Lung (tissue), 12 donors: Measurements from ENCODE around the gene POR. TPM values are rescaled to one million over a fixed set of nuclear protein-coding genes. Genes with fewer than 3 reads are reported as not detected.

Experiments used
- ATAC-seq: fragments of 200-7000 bp; cut with Tn5 transposase; one replicate; pipeline ENCODE4 v1.9.1; 2020; ENCODE audit warnings: moderate number of reproducible peaks; ENCODE audit not compliant: insufficient read depth, low FRiP score
- DNase-seq, 3 donors: peaks; one replicate each; pipeline ENCODE4 v3.0.0-alpha.2; 2013 to 2017
- H3K27ac ChIP-seq, 2 donors: one replicate each; pipeline ENCODE4 v1.5.1; 2013; ENCODE audit warnings: mild to moderate bottlenecking in 2 of 2, moderate library complexity in 2 of 2, control low read depth in 1 of 2, inconsistent platforms in 1 of 2, low read depth in 1 of 2, low read length in 1 of 2
- H3K27me3 ChIP-seq, 3 donors: one replicate each; pipeline ENCODE4 v1.5.1; 2013; ENCODE audit warnings: low read length in 2 of 3; ENCODE audit not compliant: control insufficient read depth in 3 of 3, insufficient read depth in 3 of 3
- H3K36me3 ChIP-seq, 4 donors: one replicate each; pipeline ENCODE4 v1.5.1; 2013; ENCODE audit warnings: low read length in 4 of 4, mild to moderate bottlenecking in 1 of 4, moderate library complexity in 1 of 4; ENCODE audit not compliant: control insufficient read depth in 4 of 4, insufficient read depth in 4 of 4
- H3K4me1 ChIP-seq, 5 donors: one replicate each; pipeline ENCODE4 v1.5.1; 2013; ENCODE audit warnings: low read length in 5 of 5, mild to moderate bottlenecking in 2 of 5, moderate library complexity in 1 of 5; ENCODE audit not compliant: control insufficient read depth in 5 of 5, insufficient read depth in 5 of 5
- H3K4me3 ChIP-seq: one replicate; pipeline ENCODE4 v1.5.1; 2013; ENCODE audit warnings: mild to moderate bottlenecking, control low read depth, moderate library complexity
- H3K9ac ChIP-seq, 2 donors: one replicate each; pipeline ENCODE4 v1.5.1; 2013; ENCODE audit warnings: low read length in 2 of 2, control low read depth in 1 of 2; ENCODE audit not compliant: insufficient read depth in 1 of 2
- H3K9me3 ChIP-seq, 4 donors: one replicate each; pipeline ENCODE4 v1.5.1; 2013; ENCODE audit warnings: low read length in 3 of 4, mild to moderate bottlenecking in 1 of 4, moderate library complexity in 1 of 4; ENCODE audit not compliant: control insufficient read depth in 4 of 4, insufficient read depth in 3 of 4
- CTCF ChIP-seq: IDR thresholded peaks from 2 replicates; pipeline ENCODE4 v1.5.1; 2012; ENCODE audit warnings: mild to moderate bottlenecking; ENCODE audit errors: control extremely low read depth, extremely low read depth
- WGBS, 2 donors: extraction: QIAGEN DNeasy Blood & Tissue Kit; methylation state at CpG; one replicate each; pipeline ENCODE4 v1.1.7; 2013; 5-methylcytosine and 5-hydroxymethylcytosine counted together
- polyA plus RNA-seq, 2 donors: library from polyadenylated mRNA; stranded (reverse); fragments of 200-250 nt; gene quantifications; one replicate each; pipeline ENCODE4 v1.2.1, GENCODE V29; 2013
- total RNA-seq, 2 donors: library from RNA; depleted of rRNA in 1 of 2; stranded (reverse); fragments of >200 nt in 1 of 2; gene quantifications; one replicate each; pipeline ENCODE4 v1.2.1, GENCODE V29; 2014 to 2021
- donor health status: control.
- donor health status: control.
- donor health status: Bipolar disorder and iron deficiency.
- donor health status: healthy.
- donor health status: DM: yes; HTN: yes; CAD: no.

The POR gene
- total and polyA plus RNA-seq, 4 donors: 111 to 305 (median 264) TPM

DNA sequence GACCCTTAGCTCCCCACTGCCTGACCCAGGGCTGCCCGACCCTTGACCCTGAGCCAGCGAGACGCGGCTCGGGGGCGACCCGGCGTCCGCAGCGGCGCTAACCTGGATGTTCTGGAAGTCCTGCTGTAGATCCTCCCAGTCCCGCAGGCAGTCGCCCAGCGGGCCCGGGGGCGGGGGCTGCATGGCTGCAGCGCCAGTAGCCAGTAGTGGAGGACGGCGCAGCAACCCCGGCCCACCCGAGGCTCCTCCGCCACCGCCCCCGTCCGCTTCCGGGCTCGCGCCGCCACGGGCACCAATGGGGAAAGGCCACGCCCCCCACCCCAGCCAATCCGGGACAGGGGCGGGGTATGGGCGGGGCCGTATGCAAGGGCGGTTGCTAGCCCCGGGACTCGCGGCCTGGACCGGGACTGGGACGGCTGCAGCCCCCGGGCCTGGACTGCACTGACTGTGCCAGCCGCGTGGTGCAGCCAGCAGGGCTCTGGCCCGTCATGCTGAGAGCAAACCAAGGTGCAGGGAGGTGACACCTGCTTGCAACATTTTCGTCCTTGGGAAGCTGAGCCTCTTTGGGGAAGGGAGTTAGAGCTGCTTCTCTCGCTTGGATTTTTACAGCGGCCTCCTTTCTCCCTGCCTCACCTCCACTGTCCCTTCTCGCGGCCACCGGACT is 79.6 kb downstream of the POR start, which contains the start of gene TMEM120A:
TSS of gene TMEM120A (minus strand) at position 208 of the 664 bp plus-strand sequence. CDS start at position 183, 25 bp downstream.
- Histone ChIP-seq H3K4me3 (peak within 1 kb of the TSS; percentile 83), H3K27me3 (no peaks in the 10 kb centered on the region), H3K27ac (peak within 1 kb of the TSS; percentile 91 to 96), H3K4me1 (peaks cover 0 to 16% (median 7%) of the 10 kb centered on the region in 5 donors), H3K9ac (peak within 1 kb of the TSS in 1 of 2 donors; percentile 57), H3K36me3 (peaks cover 0 to 16% (median 3%) of the 10 kb centered on the region in 4 donors), H3K9me3 (no peaks in the 10 kb centered on the region)
- DNase-seq (peak; percentile 94 to 96 (median 95)), ATAC-seq (peak; percentile 98)
- 1 to 3% methylated on average over 32 to 51 of the region's 51 CpGs for WGBS, 2 donors
- TF ChIP-seq CTCF: no peak

GRCh38 chr7:75995052-75995471 is 80.1 kb downstream of the POR start:
- Histone ChIP-seq H3K27ac (peak overlapping the region; percentile 86 to 90), H3K4me3 (peak overlapping the region; percentile 40), H3K9ac (peak overlapping the region in 1 of 2 donors; percentile 3), H3K9me3 (no peaks in the 10 kb centered on the region), H3K27me3 (no peaks in the 10 kb centered on the region), H3K36me3 (peaks cover 0 to 16% (median 3%) of the 10 kb centered on the region in 4 donors), H3K4me1 (peaks cover 0 to 12% (median 4%) of the 10 kb centered on the region in 5 donors)
- ATAC-seq (no peak), DNase-seq (peak in 1 of 3 donors; percentile 70)
- 67 to 79% methylated on average over 11 of the region's 11 CpGs for WGBS, 2 donors
- TF ChIP-seq CTCF: no peak

GRCh38 chr7:75995996-75996395 is 81.0 kb downstream of the POR start:
- Histone ChIP-seq H3K9me3 (peaks cover 0 to 1% (median 0%) of the 10 kb centered on the region in 4 donors), H3K4me1 (peaks cover 0 to 12% (median 4%) of the 10 kb centered on the region in 5 donors), H3K36me3 (peaks cover 0 to 16% (median 7%) of the 10 kb centered on the region in 4 donors), H3K27me3 (no peaks in the 10 kb centered on the region), H3K4me3 (no peak overlapping the region), H3K27ac (no peak overlapping the region), H3K9ac (no peak overlapping the region)
- TF ChIP-seq CTCF: no peak
- ATAC-seq: no peak
- WGBS, 2 donors: 98 to 100% methylated on average over 5 of the region's 5 CpGs
- no peak for DNase-seq
